Endothelial cell of umbilical vein (primary cell): ENCODE data around the gene PMIS2. TPM values are rescaled to one million over a fixed set of nuclear protein-coding genes. Genes with fewer than 3 reads are reported as not detected.

ENCODE experiments used
- BruUV-seq: library from RNA; stranded (reverse); fragments of 400-500 nt; replicated peaks from 2 replicates; lab custom pipeline; 2021; lab: Mats Ljungman, UMichigan
- CTCF ChIA-PET: fragments of 300-600, 350-600 bp; sonication (Branson Sonifier 250); formaldehyde crosslinking; loops from one replicate; lab custom pipeline; 2021; ENCODE audit warnings: antibody characterized with exemption, inconsistent platforms; lab: Charles Lee
- POLR2A ChIA-PET: fragments of 300-600, 350-600 bp; sonication (Branson Sonifier 250); formaldehyde crosslinking; loops from one replicate; lab custom pipeline; 2021; ENCODE audit warnings: antibody characterized with exemption, inconsistent platforms; lab: Charles Lee
- DNase-seq: peaks from one replicate; pipeline ENCODE4 v3.0.0-alpha.2; 2011; ENCODE audit warnings: low read depth, low spot score
- FAIRE-seq: peaks from 2 replicates; lab custom pipeline; 2011; peaks lifted over from hg19 to GRCh38; lab: Jason Lieb, UNC
- H2AFZ ChIP-seq: 2 replicates; pipeline ENCODE4 v1.6.0; 2012; ENCODE audit warnings: low read depth, low read length, control low read depth, inconsistent platforms
- H3K27ac ChIP-seq: 2 replicates; pipeline ENCODE4 v1.5.1; 2011; ENCODE audit warnings: low read depth, mild to moderate bottlenecking, control low read depth, low read length, moderate library complexity; ENCODE audit not compliant: insufficient read depth
- H3K27me3 ChIP-seq, 2 experiments: 2 replicates each; pipeline versions ENCODE4 v1.6.0 to v1.6.1; 2011; ENCODE audit warnings: low read length in 2 of 2, mixed read lengths in 1 of 2; ENCODE audit not compliant: control insufficient read depth in 2 of 2, insufficient read depth in 2 of 2
- H3K36me3 ChIP-seq, 2 experiments: 2 replicates in 1 of 2; 3 replicates in 1 of 2; pipeline ENCODE4 v1.5.1; 2011; ENCODE audit warnings: low read length in 2 of 2, mild to moderate bottlenecking in 1 of 2, moderate library complexity in 1 of 2; ENCODE audit not compliant: control insufficient read depth in 2 of 2, insufficient read depth in 2 of 2; ENCODE audit errors: extremely low read depth in 1 of 2
- H3K4me1 ChIP-seq: 3 replicates; pipeline ENCODE4 v1.5.1; 2011; ENCODE audit warnings: mild to moderate bottlenecking, low read length; ENCODE audit not compliant: control insufficient read depth, insufficient read depth; ENCODE audit errors: extremely low read depth
- H3K4me2 ChIP-seq: 2 replicates; pipeline ENCODE4 v1.6.1; 2011; ENCODE audit warnings: low read length, control low read depth, mixed read lengths; ENCODE audit not compliant: insufficient read depth
- H3K4me3 ChIP-seq, 3 experiments: fragments of 200-600 bp in 1 of 3; sonication (generic), shearing (Covaris generic) in 1 of 3; replicated peaks in 1 of 3; 2 replicates each; pipeline ENCODE4 v1.5.1; 2011 to 2016; ENCODE audit warnings: control low read depth in 3 of 3, low read length in 3 of 3, mild to moderate bottlenecking in 2 of 3, inconsistent platforms in 1 of 3, low read depth in 1 of 3, moderate library complexity in 1 of 3; ENCODE audit not compliant: insufficient read depth in 1 of 3
- H3K79me2 ChIP-seq: 2 replicates; pipeline ENCODE4 v1.6.0; 2012; ENCODE audit warnings: low read length, inconsistent platforms; ENCODE audit not compliant: control insufficient read depth, insufficient read depth
- H3K9ac ChIP-seq: replicated peaks from 2 replicates; pipeline ENCODE3; 2011; ENCODE audit warnings: low read length, control low read depth; ENCODE audit not compliant: insufficient read depth; ENCODE audit errors: extremely low read depth
- H3K9me1 ChIP-seq: replicated peaks from 3 replicates; pipeline ENCODE4 v1.6.0; 2011; ENCODE audit warnings: mild to moderate bottlenecking, low read length; ENCODE audit not compliant: control insufficient read depth, insufficient read depth; ENCODE audit errors: extremely low read depth
- H3K9me3 ChIP-seq: replicated peaks from 2 replicates; pipeline ENCODE4 v1.5.1; 2012; ENCODE audit warnings: low read length, inconsistent platforms; ENCODE audit not compliant: control insufficient read depth, insufficient read depth
- H4K20me1 ChIP-seq: replicated peaks from 2 replicates; pipeline ENCODE3; 2011; ENCODE audit warnings: mild to moderate bottlenecking, low read length; ENCODE audit not compliant: control insufficient read depth, insufficient read depth; ENCODE audit errors: extremely low read depth
- EZH2 ChIP-seq: IDR thresholded peaks from 2 replicates; pipeline ENCODE4 v1.6.1; 2012; ENCODE audit warnings: borderline replicate concordance, low read depth, mild to moderate bottlenecking, moderate library complexity, low read length, inconsistent platforms; ENCODE audit not compliant: severe bottlenecking
- FOS ChIP-seq: IDR thresholded peaks from 2 replicates; pipeline ENCODE4 v1.6.1; 2011; ENCODE audit warnings: mild to moderate bottlenecking, low read length, moderate library complexity, borderline replicate concordance; ENCODE audit not compliant: insufficient read depth
- GATA2 ChIP-seq: IDR thresholded peaks from 2 replicates; pipeline ENCODE4 v1.7.0; 2011; ENCODE audit warnings: low read depth, mild to moderate bottlenecking, moderate library complexity, mixed read lengths, low read length; ENCODE audit not compliant: insufficient read length, insufficient read depth
- JUN ChIP-seq: IDR thresholded peaks from 2 replicates; pipeline ENCODE4 v1.6.1; 2011; ENCODE audit warnings: borderline replicate concordance, low read depth; ENCODE audit not compliant: insufficient read length, insufficient read depth
- MYC ChIP-seq: IDR thresholded peaks from one replicate; pipeline ENCODE4 v1.6.1; 2011; ENCODE audit warnings: mild to moderate bottlenecking, low read depth, low read length
- POLR2A ChIP-seq: IDR thresholded peaks from 2 replicates; pipeline ENCODE4 v1.6.1; 2012; ENCODE audit warnings: low read depth, mild to moderate bottlenecking, control low read depth, low read length
- POLR2AphosphoS5 ChIP-seq: IDR thresholded peaks from 2 replicates; pipeline ENCODE4 v1.6.1; 2012; ENCODE audit warnings: low read depth, mild to moderate bottlenecking, control low read depth, low read length, moderate library complexity; ENCODE audit not compliant: insufficient read depth
- dilution Hi-C: fragments of 300-500 bp; cut with MboI; formaldehyde crosslinking; loops from one replicate; pipeline ENCODE4 v1.15.0; 2019; ENCODE audit warnings: low sequenced_read_pairs; ENCODE audit not compliant: extremely low pct_ligation_motif_present
- intact Hi-C: fragments of 100-400 bp; cut with micrococcal nuclease; formaldehyde crosslinking; loops from one replicate; pipeline ENCODE4 v1.10.0; 2022
- polyA plus RNA-seq, 4 experiments: library from polyadenylated mRNA; depleted of rRNA in 3 of 4; stranded (reverse) in 3 of 4; unstranded in 1 of 4; fragments of >200 nt; gene quantifications; 2 replicates each; pipeline versions ENCODE4 v1.2.1 to v1.2.3, GENCODE V29; 2011 to 2012; ENCODE audit warnings: missing spikeins in 1 of 4
- total RNA-seq: library from RNA; stranded (reverse); gene quantifications from 2 replicates; pipeline ENCODE4 v1.2.3, GENCODE V29; 2021
- TF ChIP-seq, protein P1 (sequence below): IDR thresholded peaks from 2 replicates; pipeline ENCODE4 v1.6.1; 2011; ENCODE audit not compliant: insufficient read depth, insufficient read length
- TF ChIP-seq, protein P2 (sequence below), 2 donors: IDR thresholded peaks; 1 replicate in 1 of 2; 2 replicates in 1 of 2; pipeline ENCODE4 v1.5.1; 2011; ENCODE audit warnings: low read length in 2 of 2, mild to moderate bottlenecking in 2 of 2, moderate library complexity in 2 of 2, control low read depth in 1 of 2, inconsistent platforms in 1 of 2, low read depth in 1 of 2; ENCODE audit not compliant: insufficient read depth in 1 of 2; ENCODE audit errors: extremely low read depth in 1 of 2

Gene PMIS2
- total and polyA plus RNA-seq, 2 donors (not counting 3 experiments of a cell fraction or from before 2014, with no cell fraction given) = not detected

DNA sequence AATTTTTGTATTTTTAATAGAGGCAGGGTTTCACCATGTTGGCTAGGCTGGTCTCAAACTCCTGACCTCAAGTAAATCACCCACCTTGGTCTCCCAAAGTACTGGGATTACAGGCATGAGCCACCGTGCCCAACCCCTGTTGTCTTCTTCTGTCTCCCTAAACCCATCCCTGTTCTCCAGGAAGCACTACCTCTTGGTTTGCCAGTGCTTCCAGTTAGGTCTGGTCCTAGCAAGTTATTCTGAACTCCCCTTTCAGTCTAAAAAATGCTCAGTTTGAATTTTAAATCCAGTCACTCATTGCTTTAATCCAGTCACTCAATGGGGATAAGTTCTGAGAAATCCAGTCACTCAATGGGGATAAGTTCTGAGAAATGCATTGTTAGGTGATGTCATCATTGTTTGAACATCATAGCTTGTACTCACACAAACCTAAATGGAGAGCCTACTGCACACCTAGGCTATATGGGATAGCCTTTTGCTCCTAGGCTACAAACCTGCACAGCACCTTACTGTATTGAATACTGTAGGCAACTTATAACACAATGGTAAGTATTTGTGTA is 14.5 kb upstream of the PMIS2 start:
- H3K9me1 ChIP-seq = no peaks in the 10 kb centered on the region
- H3K27me3 ChIP-seq = no peaks in the 10 kb centered on the region
- H4K20me1 ChIP-seq = no peaks in the 10 kb centered on the region
- H2AFZ ChIP-seq = no peak overlapping the region
- no peaks in the 10 kb centered on the region for H3K4me1 ChIP-seq
- H3K4me2 ChIP-seq = no peak overlapping the region
- intact Hi-C loops = no loop called here
- ChIA-PET CTCF (interaction anchor here (0.6 kb wide), 1 partner anchor 15 kb away, joined by 3 read pairs; no protein-coding TSS in a partner anchor), POLR2A (no interaction called here)
- H3K36me3 ChIP-seq = no peaks in the 10 kb centered on the region
- H3K9me3 ChIP-seq = no peaks in the 10 kb centered on the region
- H3K9ac ChIP-seq = no peak overlapping the region
- H3K79me2 ChIP-seq = no peaks in the 10 kb centered on the region
- no TSS peak for BruUV-seq
- no peak for TF ChIP-seq JUN
- TF ChIP-seq, protein P1, sequence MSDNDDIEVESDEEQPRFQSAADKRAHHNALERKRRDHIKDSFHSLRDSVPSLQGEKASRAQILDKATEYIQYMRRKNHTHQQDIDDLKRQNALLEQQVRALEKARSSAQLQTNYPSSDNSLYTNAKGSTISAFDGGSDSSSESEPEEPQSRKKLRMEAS = no peak
- no peak for TF ChIP-seq GATA2
- TF ChIP-seq POLR2AphosphoS5 = no peak
- no peak for TF ChIP-seq POLR2A
- TF ChIP-seq EZH2 = no peak
- no peak for TF ChIP-seq FOS
- no peak for TF ChIP-seq MYC
- TF ChIP-seq, protein P2, sequence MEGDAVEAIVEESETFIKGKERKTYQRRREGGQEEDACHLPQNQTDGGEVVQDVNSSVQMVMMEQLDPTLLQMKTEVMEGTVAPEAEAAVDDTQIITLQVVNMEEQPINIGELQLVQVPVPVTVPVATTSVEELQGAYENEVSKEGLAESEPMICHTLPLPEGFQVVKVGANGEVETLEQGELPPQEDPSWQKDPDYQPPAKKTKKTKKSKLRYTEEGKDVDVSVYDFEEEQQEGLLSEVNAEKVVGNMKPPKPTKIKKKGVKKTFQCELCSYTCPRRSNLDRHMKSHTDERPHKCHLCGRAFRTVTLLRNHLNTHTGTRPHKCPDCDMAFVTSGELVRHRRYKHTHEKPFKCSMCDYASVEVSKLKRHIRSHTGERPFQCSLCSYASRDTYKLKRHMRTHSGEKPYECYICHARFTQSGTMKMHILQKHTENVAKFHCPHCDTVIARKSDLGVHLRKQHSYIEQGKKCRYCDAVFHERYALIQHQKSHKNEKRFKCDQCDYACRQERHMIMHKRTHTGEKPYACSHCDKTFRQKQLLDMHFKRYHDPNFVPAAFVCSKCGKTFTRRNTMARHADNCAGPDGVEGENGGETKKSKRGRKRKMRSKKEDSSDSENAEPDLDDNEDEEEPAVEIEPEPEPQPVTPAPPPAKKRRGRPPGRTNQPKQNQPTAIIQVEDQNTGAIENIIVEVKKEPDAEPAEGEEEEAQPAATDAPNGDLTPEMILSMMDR (IDR thresholded peaks at IDR 0.05; ENCODE audit: extremely low read depth in 1 of 2, insufficient read depth in 1 of 2, low read depth in 1 of 2, low read length in 2 of 2) = no peak
- no peak overlapping the region for H3K4me3 ChIP-seq
- dilution Hi-C loops = no loop called here
- no peak overlapping the region for H3K27ac ChIP-seq
- FAIRE-seq (no peak), DNase-seq (no peak)
